Endothelial cell of umbilical vein (primary cell): Measurements from ENCODE around the gene WDR86. TPM values are rescaled to one million over a fixed set of nuclear protein-coding genes. Genes with fewer than 3 reads are reported as not detected.

Experiments used
- BruUV-seq: library from RNA; stranded (reverse); fragments of 400-500 nt; replicated peaks from 2 replicates; lab custom pipeline; 2021; lab: Mats Ljungman, UMichigan
- CTCF ChIA-PET: fragments of 300-600, 350-600 bp; sonication (Branson Sonifier 250); formaldehyde crosslinking; loops from one replicate; lab custom pipeline; 2021; ENCODE audit warnings: antibody characterized with exemption, inconsistent platforms; lab: Charles Lee
- POLR2A ChIA-PET: fragments of 300-600, 350-600 bp; sonication (Branson Sonifier 250); formaldehyde crosslinking; loops from one replicate; lab custom pipeline; 2021; ENCODE audit warnings: antibody characterized with exemption, inconsistent platforms; lab: Charles Lee
- DNase-seq: peaks from one replicate; pipeline ENCODE4 v3.0.0-alpha.2; 2011; ENCODE audit warnings: low read depth, low spot score
- FAIRE-seq: peaks from 2 replicates; lab custom pipeline; 2011; peaks lifted over from hg19 to GRCh38; lab: Jason Lieb, UNC
- H2AFZ ChIP-seq: 2 replicates; pipeline ENCODE4 v1.6.0; 2012; ENCODE audit warnings: low read depth, low read length, control low read depth, inconsistent platforms
- H3K27ac ChIP-seq: 2 replicates; pipeline ENCODE4 v1.5.1; 2011; ENCODE audit warnings: low read depth, mild to moderate bottlenecking, control low read depth, low read length, moderate library complexity; ENCODE audit not compliant: insufficient read depth
- H3K27me3 ChIP-seq, 2 experiments: 2 replicates each; pipeline versions ENCODE4 v1.6.0 to v1.6.1; 2011; ENCODE audit warnings: low read length in 2 of 2, mixed read lengths in 1 of 2; ENCODE audit not compliant: control insufficient read depth in 2 of 2, insufficient read depth in 2 of 2
- H3K36me3 ChIP-seq, 2 experiments: 2 replicates in 1 of 2; 3 replicates in 1 of 2; pipeline ENCODE4 v1.5.1; 2011; ENCODE audit warnings: low read length in 2 of 2, mild to moderate bottlenecking in 1 of 2, moderate library complexity in 1 of 2; ENCODE audit not compliant: control insufficient read depth in 2 of 2, insufficient read depth in 2 of 2; ENCODE audit errors: extremely low read depth in 1 of 2
- H3K4me1 ChIP-seq: 3 replicates; pipeline ENCODE4 v1.5.1; 2011; ENCODE audit warnings: mild to moderate bottlenecking, low read length; ENCODE audit not compliant: control insufficient read depth, insufficient read depth; ENCODE audit errors: extremely low read depth
- H3K4me2 ChIP-seq: 2 replicates; pipeline ENCODE4 v1.6.1; 2011; ENCODE audit warnings: low read length, control low read depth, mixed read lengths; ENCODE audit not compliant: insufficient read depth
- H3K4me3 ChIP-seq, 3 experiments: fragments of 200-600 bp in 1 of 3; sonication (generic), shearing (Covaris generic) in 1 of 3; replicated peaks in 1 of 3; 2 replicates each; pipeline ENCODE4 v1.5.1; 2011 to 2016; ENCODE audit warnings: control low read depth in 3 of 3, low read length in 3 of 3, mild to moderate bottlenecking in 2 of 3, inconsistent platforms in 1 of 3, low read depth in 1 of 3, moderate library complexity in 1 of 3; ENCODE audit not compliant: insufficient read depth in 1 of 3
- H3K79me2 ChIP-seq: 2 replicates; pipeline ENCODE4 v1.6.0; 2012; ENCODE audit warnings: low read length, inconsistent platforms; ENCODE audit not compliant: control insufficient read depth, insufficient read depth
- H3K9ac ChIP-seq: replicated peaks from 2 replicates; pipeline ENCODE3; 2011; ENCODE audit warnings: low read length, control low read depth; ENCODE audit not compliant: insufficient read depth; ENCODE audit errors: extremely low read depth
- H3K9me1 ChIP-seq: replicated peaks from 3 replicates; pipeline ENCODE4 v1.6.0; 2011; ENCODE audit warnings: mild to moderate bottlenecking, low read length; ENCODE audit not compliant: control insufficient read depth, insufficient read depth; ENCODE audit errors: extremely low read depth
- H3K9me3 ChIP-seq: replicated peaks from 2 replicates; pipeline ENCODE4 v1.5.1; 2012; ENCODE audit warnings: low read length, inconsistent platforms; ENCODE audit not compliant: control insufficient read depth, insufficient read depth
- H4K20me1 ChIP-seq: replicated peaks from 2 replicates; pipeline ENCODE3; 2011; ENCODE audit warnings: mild to moderate bottlenecking, low read length; ENCODE audit not compliant: control insufficient read depth, insufficient read depth; ENCODE audit errors: extremely low read depth
- CTCF ChIP-seq, 2 donors: IDR thresholded peaks; 1 replicate in 1 of 2; 2 replicates in 1 of 2; pipeline ENCODE4 v1.5.1; 2011; ENCODE audit warnings: low read length in 2 of 2, mild to moderate bottlenecking in 2 of 2, moderate library complexity in 2 of 2, control low read depth in 1 of 2, inconsistent platforms in 1 of 2, low read depth in 1 of 2; ENCODE audit not compliant: insufficient read depth in 1 of 2; ENCODE audit errors: extremely low read depth in 1 of 2
- EZH2 ChIP-seq: IDR thresholded peaks from 2 replicates; pipeline ENCODE4 v1.6.1; 2012; ENCODE audit warnings: borderline replicate concordance, low read depth, mild to moderate bottlenecking, moderate library complexity, low read length, inconsistent platforms; ENCODE audit not compliant: severe bottlenecking
- FOS ChIP-seq: IDR thresholded peaks from 2 replicates; pipeline ENCODE4 v1.6.1; 2011; ENCODE audit warnings: mild to moderate bottlenecking, low read length, moderate library complexity, borderline replicate concordance; ENCODE audit not compliant: insufficient read depth
- GATA2 ChIP-seq: IDR thresholded peaks from 2 replicates; pipeline ENCODE4 v1.7.0; 2011; ENCODE audit warnings: low read depth, mild to moderate bottlenecking, moderate library complexity, mixed read lengths, low read length; ENCODE audit not compliant: insufficient read length, insufficient read depth
- JUN ChIP-seq: IDR thresholded peaks from 2 replicates; pipeline ENCODE4 v1.6.1; 2011; ENCODE audit warnings: borderline replicate concordance, low read depth; ENCODE audit not compliant: insufficient read length, insufficient read depth
- MAX ChIP-seq: IDR thresholded peaks from 2 replicates; pipeline ENCODE4 v1.6.1; 2011; ENCODE audit not compliant: insufficient read depth, insufficient read length
- MYC ChIP-seq: IDR thresholded peaks from one replicate; pipeline ENCODE4 v1.6.1; 2011; ENCODE audit warnings: mild to moderate bottlenecking, low read depth, low read length
- POLR2A ChIP-seq: IDR thresholded peaks from 2 replicates; pipeline ENCODE4 v1.6.1; 2012; ENCODE audit warnings: low read depth, mild to moderate bottlenecking, control low read depth, low read length
- POLR2AphosphoS5 ChIP-seq: IDR thresholded peaks from 2 replicates; pipeline ENCODE4 v1.6.1; 2012; ENCODE audit warnings: low read depth, mild to moderate bottlenecking, control low read depth, low read length, moderate library complexity; ENCODE audit not compliant: insufficient read depth
- dilution Hi-C: fragments of 300-500 bp; cut with MboI; formaldehyde crosslinking; loops from one replicate; pipeline ENCODE4 v1.15.0; 2019; ENCODE audit warnings: low sequenced_read_pairs; ENCODE audit not compliant: extremely low pct_ligation_motif_present
- intact Hi-C: fragments of 100-400 bp; cut with micrococcal nuclease; formaldehyde crosslinking; loops from one replicate; pipeline ENCODE4 v1.10.0; 2022
- polyA plus RNA-seq, 4 experiments: library from polyadenylated mRNA; depleted of rRNA in 3 of 4; stranded (reverse) in 3 of 4; unstranded in 1 of 4; fragments of >200 nt; gene quantifications; 2 replicates each; pipeline versions ENCODE4 v1.2.1 to v1.2.3, GENCODE V29; 2011 to 2012; ENCODE audit warnings: missing spikeins in 1 of 4
- total RNA-seq: library from RNA; stranded (reverse); gene quantifications from 2 replicates; pipeline ENCODE4 v1.2.3, GENCODE V29; 2021

WDR86 gene
- total and polyA plus RNA-seq, 2 donors (not counting 3 experiments of a cell fraction or from before 2014, with no cell fraction given), result not detected

GRCh38 chr7:151373599-151373998 is 36.2 kb downstream of the WDR86 start:
- Histone ChIP-seq H4K20me1 (no peaks in the 10 kb centered on the region), H3K4me3 (no peak overlapping the region), H3K27me3 (no peaks in the 10 kb centered on the region), H2AFZ (no peak overlapping the region), H3K79me2 (no peaks in the 10 kb centered on the region), H3K36me3 (peaks cover 0 to 23% of the 10 kb centered on the region in 2 experiments), H3K4me1 (no peaks in the 10 kb centered on the region), H3K9ac (no peak overlapping the region), H3K9me1 (no peaks in the 10 kb centered on the region), H3K4me2 (no peak overlapping the region), H3K9me3 (no peaks in the 10 kb centered on the region), H3K27ac (no peak overlapping the region)
- POLR2A ChIA-PET, result no interaction called here
- TF ChIP-seq POLR2A (no peak), MAX (no peak), EZH2 (no peak), JUN (no peak), POLR2AphosphoS5 (no peak), CTCF (IDR thresholded peaks at IDR 0.05; ENCODE audit: extremely low read depth in 1 of 2, insufficient read depth in 1 of 2, low read depth in 1 of 2, low read length in 2 of 2) (no peak), GATA2 (no peak), MYC (no peak), FOS (no peak)
- DNase-seq, result no peak
- intact Hi-C loops, result no loop called here
- CTCF ChIA-PET, result interaction anchor here (1.5 to 6.3 kb wide), 2 partner anchors 9 to 75 kb away, joined by 3 to 44 read pairs; no protein-coding TSS in a partner anchor
- no peak for FAIRE-seq
- dilution Hi-C loops, result no loop called here
- no TSS peak for BruUV-seq
